Dermis microvascular lymphatic vessel endothelial cell (primary cell): ENCODE results near the gene SMAD2. TPM values are rescaled to one million over a fixed set of nuclear protein-coding genes. Genes with fewer than 3 reads are reported as not detected.
A peak's percentile ranks its signal among the peaks of the same experiment; 100 is the strongest.

Source experiments
- DNase-seq, 2 donors: peaks; one replicate each; pipeline versions ENCODE4 v3.0.0 to v3.0.0-alpha.2; 2010; ENCODE audit warnings: low read depth in 2 of 2
- total RNA-seq: library from RNA; depleted of rRNA; stranded (reverse); fragments of >200 nt; gene quantifications from 2 replicates; pipeline ENCODE4 v1.2.1, GENCODE V29; 2014

The SMAD2 gene
- total RNA-seq, 1 donor from 2014 or later = 32.6 TPM

DNA sequence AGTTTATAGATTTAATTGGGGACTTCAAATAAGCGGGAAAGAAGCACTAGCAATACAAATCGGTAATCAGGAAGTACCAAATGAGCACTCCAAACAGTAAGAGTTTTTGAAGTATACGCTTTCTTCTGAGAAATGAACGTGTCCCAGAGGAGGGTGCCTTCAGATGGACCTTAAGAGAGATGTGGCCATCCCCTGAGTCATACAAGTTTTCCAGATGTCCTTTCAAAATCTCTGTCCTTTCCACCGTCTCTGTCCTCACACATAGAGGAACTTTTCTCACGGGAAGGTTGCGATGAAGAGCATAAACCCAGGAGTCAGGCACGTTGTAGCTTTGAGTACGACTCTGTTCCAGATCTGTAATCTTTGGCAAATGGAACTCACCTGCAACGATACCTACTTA, 1.7 kb upstream of the SMAD2 start:
- no peak for DNase-seq

DNA sequence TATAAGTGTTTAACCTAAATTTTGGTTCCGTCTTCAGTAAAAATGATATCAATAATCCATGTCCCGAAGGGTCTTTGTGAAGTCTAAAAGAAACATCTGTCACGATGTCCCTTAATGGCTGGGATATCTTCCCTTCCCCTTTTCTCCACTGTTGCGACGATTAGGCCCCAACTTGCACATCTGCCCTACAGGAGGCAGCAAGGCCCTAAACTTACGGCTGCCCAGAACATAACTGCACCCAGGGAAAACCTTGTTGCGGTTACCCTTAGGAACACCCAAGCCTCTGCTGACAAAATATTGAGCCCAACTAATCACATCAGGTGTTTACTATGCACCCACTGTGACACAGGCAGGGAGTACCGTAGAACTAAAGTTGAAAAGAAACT, 1.3 kb upstream of the SMAD2 start:
- peak in 1 of 2 donors; percentile 6 for DNase-seq

- DNase-seq = peak; percentile 90 to 97
Measured at GRCh38 chr18:47930931-47931717, 665 bp upstream of the SMAD2 start.

DNA sequence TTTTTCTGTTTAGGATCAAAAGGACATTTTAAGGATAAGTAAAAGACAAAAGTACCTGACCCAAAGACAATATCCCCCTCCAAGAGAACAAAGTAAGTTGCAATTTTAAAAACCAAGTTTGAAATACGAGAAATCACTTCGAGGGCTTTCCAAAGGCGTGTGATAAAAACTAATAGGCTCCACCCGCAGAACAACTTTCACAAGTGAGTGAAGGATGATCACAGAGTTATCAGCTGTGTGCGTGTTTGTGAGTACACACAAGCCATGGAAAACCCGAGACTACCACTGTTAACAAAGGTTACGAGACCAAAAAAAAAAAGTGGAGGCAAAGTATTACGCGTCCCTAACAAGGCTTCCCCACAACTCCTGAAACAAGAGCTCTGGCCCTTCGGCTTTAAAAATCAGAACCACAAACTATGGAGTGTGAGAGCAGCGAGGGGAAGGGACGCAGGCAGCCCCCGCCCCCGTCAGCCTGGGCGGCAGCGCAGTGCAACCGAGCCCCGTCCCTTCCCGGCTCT, 719 bp downstream of the SMAD2 start:
- peak; percentile 36 to 57 for DNase-seq

DNA sequence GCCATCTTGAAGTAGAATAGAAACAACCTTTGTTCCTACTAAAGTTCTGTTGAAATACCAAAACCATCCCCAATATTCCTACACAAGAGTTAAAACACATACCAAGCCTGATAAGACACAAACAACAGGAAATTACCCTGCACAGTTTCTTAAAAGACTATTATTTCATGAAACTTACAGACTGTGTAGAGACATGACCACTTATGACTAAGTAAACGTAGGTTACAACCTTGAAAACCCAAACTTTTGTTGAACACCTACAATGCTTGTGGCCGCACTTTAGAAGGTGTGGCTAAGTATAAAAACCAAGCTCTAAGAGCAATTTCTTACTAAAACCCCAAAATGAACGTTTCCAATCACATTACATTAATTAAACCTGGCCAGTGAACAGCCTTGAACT, 2.0 kb downstream of the SMAD2 start:
- peak in 1 of 2 donors; percentile 26 for DNase-seq

DNA sequence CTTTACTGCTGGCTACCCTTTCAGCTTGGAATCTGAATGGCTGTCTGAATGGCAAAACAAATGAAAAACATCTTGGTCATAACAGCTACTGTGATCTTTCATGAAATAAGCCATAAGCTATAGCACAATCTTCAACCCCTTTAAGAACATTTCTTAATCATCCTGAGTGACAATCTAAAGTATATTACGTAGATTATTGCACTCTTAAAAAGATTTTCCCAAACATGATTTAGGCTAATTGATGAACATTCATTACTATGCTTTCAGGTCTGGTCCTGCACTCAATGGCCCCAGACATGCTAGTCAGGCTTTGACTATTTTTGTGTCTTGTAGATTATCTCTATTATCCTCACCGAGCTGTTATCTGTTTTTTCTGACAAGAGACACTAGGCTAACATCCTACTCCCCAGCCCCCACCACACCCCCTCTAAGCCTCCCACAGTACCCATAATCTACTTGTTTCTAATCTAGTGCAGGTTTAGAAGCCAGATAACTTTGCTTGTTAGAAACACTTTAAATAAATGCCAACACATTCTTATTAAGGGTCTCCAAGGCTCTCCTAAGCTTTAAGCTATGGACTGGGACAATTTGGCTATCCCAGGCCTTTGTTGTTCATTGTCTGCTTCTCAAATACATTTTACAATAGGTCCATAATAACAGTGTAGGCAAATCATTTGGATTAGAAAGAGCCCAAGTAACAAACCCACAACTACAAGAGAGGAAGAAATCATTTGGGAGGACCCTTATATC, 4.2 kb downstream of the SMAD2 start:
- DNase-seq = no peak

GRCh38 chr18:47919916-47920315, 10.5 kb downstream of the SMAD2 start:
- DNase-seq = no peak

DNA sequence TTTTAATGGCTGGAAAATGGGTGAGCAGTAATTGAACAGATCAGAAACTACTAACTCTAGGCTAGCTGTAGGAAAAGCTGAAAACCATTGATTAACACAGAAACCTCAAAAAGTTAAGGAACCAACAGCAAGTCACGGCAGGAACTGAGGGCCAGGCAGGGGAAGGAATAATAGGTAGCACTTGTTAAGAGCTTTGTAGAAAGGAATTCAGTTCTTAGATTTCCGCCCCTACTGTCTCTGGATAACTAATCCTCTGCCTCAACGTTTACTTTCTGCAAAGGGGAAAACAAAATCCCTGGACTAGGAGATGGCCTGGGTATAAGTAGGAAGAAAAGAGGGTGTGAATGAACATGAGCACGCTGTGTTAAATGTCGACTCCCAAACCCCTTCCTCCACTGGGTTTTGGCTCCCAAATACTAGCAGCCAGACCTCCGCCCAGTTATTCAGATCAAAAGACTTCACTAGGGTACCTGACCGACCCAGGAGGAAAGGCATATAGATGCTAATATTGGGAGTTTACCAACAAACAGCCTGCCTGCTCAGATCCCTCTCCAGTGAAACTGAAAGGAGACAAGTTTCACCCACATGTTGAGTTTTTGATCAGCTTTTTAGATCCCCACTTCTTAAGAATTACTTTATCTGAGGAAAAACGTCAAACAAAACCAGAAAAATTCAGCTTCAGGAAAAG, 12.4 kb downstream of the SMAD2 start:
- DNase-seq = no peak

- DNase-seq = no peak
Measured at GRCh38 chr18:47915930-47916329, 14.5 kb downstream of the SMAD2 start.

DNA sequence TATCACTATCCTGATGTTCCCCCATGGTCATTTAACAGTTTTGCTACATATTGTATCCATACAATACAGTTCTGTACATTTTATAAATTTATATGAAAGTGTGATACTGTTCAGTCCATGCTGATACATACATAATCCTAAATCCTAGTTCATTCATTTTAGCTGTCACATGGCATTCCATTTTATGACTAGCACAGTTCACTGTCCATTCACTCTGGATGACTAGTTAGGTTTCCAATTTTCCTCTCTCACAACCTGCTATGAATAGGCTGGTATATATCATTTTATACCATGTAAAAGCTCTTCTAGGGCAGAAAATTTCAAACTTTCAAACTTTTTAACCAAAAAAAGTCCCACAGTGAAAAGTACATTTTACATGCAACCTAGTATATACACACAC, 15.2 kb downstream of the SMAD2 start:
- no peak for DNase-seq

- no peak for DNase-seq
Measured at GRCh38 chr18:47912794-47913585, 17.5 kb downstream of the SMAD2 start.

DNA sequence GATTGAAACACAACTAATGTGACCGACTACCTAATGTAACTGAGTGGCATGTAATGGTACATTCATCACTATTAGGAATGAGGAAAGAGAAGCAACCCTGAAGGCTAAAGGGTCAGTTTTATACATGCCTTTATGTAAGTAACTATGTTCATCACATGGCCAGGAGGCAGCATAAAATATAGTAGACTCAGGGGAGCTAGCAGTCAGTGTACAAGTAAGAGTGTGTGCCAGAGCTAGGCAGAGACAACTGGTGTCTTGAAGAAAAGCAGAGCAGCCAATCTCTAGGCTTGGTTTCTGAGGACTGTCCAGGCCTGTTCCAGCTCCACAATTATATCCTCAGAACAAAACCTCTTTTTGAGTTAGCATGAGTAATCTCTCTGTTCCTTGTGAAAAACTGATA, 18.1 kb downstream of the SMAD2 start:
- DNase-seq = no peak

- no peak for DNase-seq
Measured at GRCh38 chr18:47911877-47912276, 18.6 kb downstream of the SMAD2 start.

DNA sequence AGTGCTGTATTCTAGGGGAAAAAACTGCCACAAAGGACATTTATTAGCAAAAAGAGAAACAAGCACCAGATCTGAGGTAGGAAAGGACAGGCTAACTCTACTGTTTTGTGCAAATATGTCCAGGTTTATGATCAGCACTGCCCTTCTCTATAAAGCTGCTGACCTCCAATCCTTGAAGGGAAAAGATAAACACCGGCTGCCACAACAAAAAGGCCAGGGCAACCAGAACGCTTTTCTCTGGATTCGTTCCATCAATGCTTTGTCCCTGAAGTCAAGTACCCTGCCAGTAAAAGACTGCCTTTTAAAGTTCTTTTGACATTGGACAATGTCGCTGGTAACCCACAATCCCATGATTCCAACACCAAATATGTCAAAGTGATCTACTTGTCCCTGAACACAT, 21.0 kb downstream of the SMAD2 start:
- DNase-seq = peak in 1 of 2 donors; percentile 27

- no peak for DNase-seq
Measured at GRCh38 chr18:47908592-47908991, 21.9 kb downstream of the SMAD2 start.

GRCh38 chr18:47906408-47906807, 24.1 kb downstream of the SMAD2 start:
- no peak for DNase-seq

DNA sequence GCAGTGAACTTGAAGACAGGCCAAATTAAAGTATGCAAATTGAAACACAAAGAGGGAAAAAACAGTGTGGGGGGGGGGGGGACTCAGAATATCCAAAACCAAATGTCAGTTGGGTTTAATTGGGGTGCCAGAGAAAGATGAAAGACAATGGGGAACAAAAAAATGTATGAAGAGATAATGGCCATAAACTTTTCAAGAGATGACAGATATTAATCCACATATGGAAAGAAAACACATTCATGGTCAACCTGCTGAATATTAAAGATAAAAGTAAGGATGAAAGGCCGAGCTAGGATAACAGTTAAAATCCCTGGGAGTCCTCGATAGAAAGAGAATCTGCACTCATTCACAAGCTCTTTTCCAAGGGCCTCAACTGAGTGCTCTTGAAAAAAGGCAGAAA, 26.6 kb downstream of the SMAD2 start:
- no peak for DNase-seq

DNA sequence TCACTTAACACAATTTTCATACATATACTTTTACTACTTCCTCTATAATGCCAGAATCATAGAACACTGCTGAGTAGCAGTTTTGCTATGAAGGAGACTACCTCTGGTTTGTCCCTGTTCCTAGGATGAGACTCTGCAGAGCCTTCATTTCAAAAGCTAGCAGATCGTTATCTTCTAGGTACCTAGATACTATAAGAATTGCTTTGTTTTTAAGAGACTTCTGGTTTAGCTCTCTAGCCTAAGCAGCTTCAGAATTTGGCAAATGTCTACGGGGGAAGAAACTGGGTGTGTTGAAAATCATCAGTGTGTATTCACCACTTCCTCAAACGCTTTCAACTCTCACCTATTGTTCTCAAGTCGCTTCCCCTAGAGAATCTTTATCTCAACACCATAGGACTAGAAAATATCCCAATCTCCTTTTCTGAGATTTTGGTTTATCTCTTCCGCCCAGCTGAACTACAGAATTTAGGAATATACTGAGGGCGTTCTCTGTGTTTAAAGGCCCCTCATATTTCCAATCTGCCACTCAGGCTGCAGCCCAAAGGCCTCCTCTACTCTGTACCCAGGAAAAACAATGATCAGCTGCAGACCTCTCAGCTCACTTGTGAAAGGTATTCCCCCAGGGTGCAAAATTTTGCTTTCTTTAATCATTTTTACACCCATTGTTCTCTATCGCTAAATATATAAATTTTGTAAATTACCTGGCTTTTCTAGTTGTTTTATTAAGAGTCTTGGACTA, 28.7 kb downstream of the SMAD2 start:
- peak in 1 of 2 donors; percentile 25 for DNase-seq

DNA sequence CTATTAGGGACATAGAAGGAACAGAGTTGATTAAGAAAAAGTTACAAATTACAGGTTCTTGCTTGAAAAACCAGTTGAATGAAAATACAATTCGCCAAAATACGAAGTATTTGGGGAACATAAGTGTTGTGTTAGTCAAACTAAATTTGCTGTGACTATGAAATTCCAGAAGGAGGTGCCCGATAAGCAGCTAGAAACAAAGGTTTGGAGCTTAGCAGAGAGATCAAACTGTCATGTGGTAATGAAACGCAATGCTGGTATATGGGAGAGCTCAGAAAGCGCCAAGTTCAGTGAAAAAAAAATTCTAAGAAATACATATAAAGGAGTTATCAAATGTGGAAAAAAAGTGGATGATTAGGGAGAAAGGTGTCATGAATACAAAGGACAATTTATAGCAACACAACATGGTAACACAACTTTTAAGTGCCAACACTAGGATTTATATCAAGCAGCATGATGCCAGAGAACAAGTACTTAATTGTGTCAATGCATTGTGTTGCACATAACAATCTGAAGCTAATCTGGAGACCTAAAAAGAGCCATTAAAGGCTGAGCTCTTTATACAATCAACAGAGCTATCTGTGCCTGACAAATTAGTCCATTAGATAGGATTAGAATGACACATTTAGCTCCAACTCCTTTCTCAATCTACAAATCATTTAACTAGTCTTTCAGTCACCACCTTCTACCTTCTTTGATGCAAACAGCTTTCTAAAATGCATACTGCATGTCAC, 31.2 kb downstream of the SMAD2 start:
- peak in 1 of 2 donors; percentile 36 for DNase-seq

GRCh38 chr18:47898696-47899095, 31.8 kb downstream of the SMAD2 start:
- DNase-seq = peak; percentile 29 to 50
